GM12865 (cell line): ENCODE results near the gene CTSD.

ENCODE experiments used
- DNase-seq: peaks from one replicate; pipeline ENCODE4 v3.0.0; 2010; ENCODE audit warnings: low read depth
- H3K4me3 ChIP-seq: 2 replicates; pipeline ENCODE4 v1.5.1; 2011; ENCODE audit warnings: mild to moderate bottlenecking, low read depth, low read length, control low read depth
- CTCF ChIP-seq: IDR thresholded peaks from 2 replicates; pipeline ENCODE4 v1.5.1; 2011; ENCODE audit warnings: low read length, control low read depth, low read depth, inconsistent platforms; ENCODE audit not compliant: insufficient read depth; ENCODE audit errors: missing control alignments

Gene CTSD

GRCh38 chr11:1744137-1744886, 19.4 kb downstream of the CTSD start:
- TF ChIP-seq CTCF = no peak
- no peak for DNase-seq
- no peak overlapping the region for H3K4me3 ChIP-seq

DNA sequence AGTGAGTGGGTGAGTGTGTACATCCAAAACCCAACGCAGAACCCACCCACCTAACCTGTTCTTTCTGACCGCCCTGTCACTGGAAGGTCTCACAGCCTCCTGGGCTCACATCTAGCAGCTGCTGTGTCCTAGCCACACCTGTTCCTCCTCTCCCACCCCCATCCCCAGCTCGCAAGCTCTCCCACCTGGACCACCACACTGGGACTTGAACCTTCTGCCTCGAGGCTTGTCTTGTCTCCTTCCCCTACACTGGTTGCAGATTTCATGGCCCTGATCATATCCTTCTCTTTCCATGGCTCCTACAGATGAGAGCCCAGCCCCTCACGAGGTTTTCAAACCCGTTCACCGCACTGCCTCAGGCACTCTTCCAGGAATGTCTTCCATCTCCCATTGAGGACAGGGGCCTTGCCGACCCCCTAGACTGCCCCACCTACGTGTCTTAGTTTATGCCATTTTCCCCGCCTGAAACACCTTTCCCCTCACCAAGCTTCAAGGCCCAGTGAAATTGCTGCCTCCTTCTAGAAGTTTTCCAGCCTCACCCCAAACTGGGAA, 20.1 kb downstream of the CTSD start:
- no peak for TF ChIP-seq CTCF
- no peak overlapping the region for H3K4me3 ChIP-seq
- DNase-seq = no peak

DNA sequence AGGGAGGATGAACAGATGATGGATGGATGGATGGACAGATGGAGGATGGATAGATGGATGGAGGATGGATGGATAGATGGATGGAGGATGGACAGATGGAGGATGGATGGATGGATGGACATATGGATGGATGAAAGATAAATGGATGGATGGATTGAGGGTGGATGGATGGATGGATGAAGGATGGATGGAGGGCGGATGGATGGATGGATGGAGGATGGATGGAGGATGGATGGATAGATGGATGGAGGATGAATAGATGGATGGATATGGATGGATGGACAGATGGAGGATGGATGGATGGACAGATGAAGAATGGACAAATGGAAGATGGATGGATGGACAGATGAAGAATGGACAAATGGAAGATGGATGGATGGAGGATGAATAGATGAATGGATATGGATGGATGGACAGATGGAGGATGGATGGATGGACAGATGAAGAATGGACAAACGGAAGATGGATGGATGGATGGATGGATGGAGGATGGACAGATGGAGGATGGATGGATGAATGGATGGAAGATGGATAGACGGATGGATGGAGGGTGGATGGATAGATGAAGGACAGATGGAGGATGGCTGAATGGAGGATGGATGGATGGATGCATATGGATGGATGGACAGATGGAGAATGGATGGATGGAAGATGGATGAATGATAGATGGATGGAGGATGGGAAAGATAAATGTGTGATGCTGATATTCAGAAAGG, 20.7 kb downstream of the CTSD start:
- H3K4me3 ChIP-seq = no peak overlapping the region
- no peak for TF ChIP-seq CTCF
- DNase-seq = no peak

- H3K4me3 ChIP-seq = no peak overlapping the region
- TF ChIP-seq CTCF = no peak
- no peak for DNase-seq
Measured at GRCh38 chr11:1742371-1742770, 21.4 kb downstream of the CTSD start.

- no peak for TF ChIP-seq CTCF
- DNase-seq = no peak
- no peak overlapping the region for H3K4me3 ChIP-seq
Measured at GRCh38 chr11:1741741-1742140, 22.0 kb downstream of the CTSD start.

DNA sequence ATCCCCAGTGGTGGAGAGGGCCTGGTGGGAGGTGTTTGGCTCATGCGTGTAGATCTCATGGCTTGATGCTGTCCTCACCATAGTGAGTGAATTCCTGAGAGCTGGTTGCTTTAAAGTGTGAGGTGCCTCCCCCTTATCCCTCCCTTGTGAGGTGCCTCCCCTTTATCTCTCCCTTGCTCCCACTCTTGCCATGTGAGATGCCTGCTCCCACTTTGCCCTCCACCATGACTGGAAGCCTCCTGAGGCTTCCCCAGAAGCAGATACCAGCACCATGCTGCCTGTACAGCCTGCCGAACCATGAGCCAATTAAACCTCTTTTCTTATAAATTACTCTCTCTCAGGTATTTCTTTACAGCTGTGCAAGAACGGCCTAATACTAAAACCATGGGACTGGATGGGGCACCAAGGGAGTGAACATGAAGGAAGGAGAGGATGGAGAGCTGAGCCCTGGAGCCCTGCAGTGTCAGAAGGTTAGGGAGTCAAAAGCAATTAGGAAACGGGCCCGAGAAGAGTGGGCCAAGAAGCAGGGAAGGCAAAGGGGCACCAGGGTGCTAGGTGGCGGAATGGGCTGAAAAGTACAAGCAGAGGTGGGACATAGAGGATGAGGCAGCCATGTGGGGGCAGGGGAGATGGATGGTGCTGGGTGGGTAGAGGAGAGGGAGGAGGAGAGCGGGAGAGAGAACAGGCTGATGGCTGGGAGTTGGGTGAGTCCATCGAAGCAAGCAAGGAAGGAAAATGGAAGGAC, 22.8 kb downstream of the CTSD start:
- H3K4me3 ChIP-seq = no peak overlapping the region
- TF ChIP-seq CTCF = no peak
- DNase-seq = no peak
